Gastrocnemius medialis (tissue), 4 donors: ENCODE measurements around the gene RASD1. TPM values are rescaled to one million over a fixed set of nuclear protein-coding genes. Genes with fewer than 3 reads are reported as not detected.

Source experiments
- ATAC-seq, 2 donors: fragments of 150-250 bp; one replicate each; pipeline ENCODE4 v1.9.1; 2016
- DNase-seq, 2 donors: peaks; one replicate each; pipeline ENCODE4 v3.0.0-alpha.2; 2019
- H3K27ac ChIP-seq, 4 donors: fragments of 200-600 bp; sonication (generic); 1 replicate in 1 of 4; 2 replicates in 3 of 4; pipeline ENCODE4 v1.5.1; 2016 to 2018; ENCODE audit warnings: mild to moderate bottlenecking in 2 of 4, moderate library complexity in 1 of 4
- H3K27me3 ChIP-seq, 3 donors: fragments of 200-600 bp; sonication (generic) in 2 of 3; 1 replicate in 1 of 3; 2 replicates in 2 of 3; pipeline versions ENCODE4 v1.5.1 to v1.6.0; 2016 to 2019; ENCODE audit warnings: mild to moderate bottlenecking in 1 of 3, moderate library complexity in 1 of 3
- H3K36me3 ChIP-seq, 2 donors: fragments of 200-600 bp; sonication (generic) in 1 of 2; one replicate each; pipeline ENCODE4 v1.5.1; 2017 to 2018
- H3K4me1 ChIP-seq, 2 donors: fragments of 200-600 bp; sonication (generic) in 1 of 2; one replicate each; pipeline ENCODE4 v1.5.1; 2016 to 2017; ENCODE audit warnings: mild to moderate bottlenecking in 2 of 2
- H3K4me3 ChIP-seq, 4 donors: fragments of 200-600 bp; sonication (generic) in 3 of 4; 1 replicate in 1 of 4; 2 replicates in 3 of 4; pipeline ENCODE4 v1.5.1; 2016 to 2019; ENCODE audit warnings: mild to moderate bottlenecking in 2 of 4
- H3K9me3 ChIP-seq, 3 donors: fragments of 200-600 bp; sonication (generic) in 2 of 3; 1 replicate in 1 of 3; 2 replicates in 2 of 3; pipeline ENCODE4 v1.5.1; 2016 to 2019
- POLR2A ChIP-seq, 2 donors: fragments of 450-650 bp; IDR thresholded peaks; one replicate each; pipeline ENCODE4 v1.6.1; 2017; ENCODE audit warnings: antibody characterized with exemption in 2 of 2, mild to moderate bottlenecking in 2 of 2, moderate library complexity in 2 of 2
- in situ Hi-C, 4 donors: fragments of 200-750 bp; cut with MboI; loops; one replicate each; pipeline versions ENCODE4 v1.15.0 to v1.8.0; 2017; ENCODE audit warnings: low sequenced_read_pairs in 4 of 4
- intact Hi-C: fragments of 100-400 bp; cut with DNase I; formaldehyde crosslinking; loops from one replicate; pipeline ENCODE4 v1.15.1; 2023; ENCODE audit warnings: low total_unique reads
- total RNA-seq, 4 donors: library from RNA; depleted of rRNA; stranded (reverse); fragments of >200 nt; gene quantifications; one replicate each; pipeline versions ENCODE4 v1.1.0 to v1.2.3, GENCODE V29; 2016
- TF ChIP-seq, protein P1 (sequence below), 5 experiments: fragments of 450-650 bp in 3 of 5; fragments of 200-600 bp in 2 of 5; sonication (generic) in 2 of 5; IDR thresholded peaks in 4 of 5; conservative IDR thresholded peaks in 1 of 5; 1 replicate in 4 of 5; 2 replicates in 1 of 5; pipeline ENCODE4 v1.5.1; 2016 to 2019; ENCODE audit warnings: antibody characterized with exemption in 5 of 5, mild to moderate bottlenecking in 3 of 5, moderate library complexity in 3 of 5

The RASD1 gene
- total RNA-seq, 4 donors from 2014 or later = 61.3 to 264 (median 102) TPM

DNA sequence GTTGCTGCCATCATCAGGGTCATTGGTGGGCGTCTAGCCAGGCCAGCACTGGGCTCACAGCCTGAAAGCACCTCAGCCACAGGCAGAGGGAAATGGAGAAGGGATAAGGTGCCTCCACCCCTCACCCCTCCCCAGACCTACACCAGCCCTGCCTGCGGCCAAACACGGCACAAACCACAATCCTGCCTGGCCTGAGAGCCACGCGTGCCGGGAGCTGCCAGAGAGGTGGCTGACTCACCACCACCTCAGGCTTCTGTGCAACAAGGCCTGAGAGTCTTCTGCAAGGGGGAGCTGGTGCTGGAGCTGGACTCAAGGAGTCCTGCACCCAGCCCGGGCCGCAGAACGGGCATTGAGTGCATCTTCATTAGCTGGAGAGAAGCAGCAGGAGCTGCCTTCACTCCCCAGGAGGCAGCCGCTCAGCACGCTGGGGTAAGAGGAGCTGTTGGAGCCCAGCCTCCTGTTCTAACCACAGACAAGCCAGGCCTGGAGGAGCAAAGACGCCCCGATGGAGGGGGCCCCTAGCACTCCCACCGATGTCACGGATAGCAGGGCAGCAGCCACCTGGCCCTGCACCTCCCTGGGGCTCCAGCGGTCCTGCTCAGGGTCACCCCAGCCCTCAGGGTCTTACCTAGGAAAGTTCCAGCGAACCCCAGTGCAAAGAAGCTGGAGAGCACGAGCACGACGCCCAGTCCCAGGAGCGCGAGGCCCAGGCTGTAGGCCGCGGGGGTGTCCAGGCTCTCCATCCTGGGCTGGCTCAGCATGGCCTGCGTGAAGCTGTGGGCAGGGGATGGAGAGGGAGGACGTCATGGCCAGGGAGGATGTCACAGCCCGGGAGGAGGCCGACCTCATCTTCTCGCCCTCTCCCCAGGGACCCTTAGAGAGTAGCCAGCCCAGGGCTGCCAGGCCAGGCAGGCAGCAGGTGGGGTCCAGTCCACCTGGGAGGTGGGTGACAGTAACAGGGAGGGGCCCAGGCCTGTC, 16.0 kb upstream of the RASD1 start:
- intact Hi-C loops = no loop called here
- peak; percentile 43 to 61 for DNase-seq
- Histone ChIP-seq H3K4me3 (no peak overlapping the region), H3K36me3 (no peaks in the 10 kb centered on the region), H3K27me3 (no peaks in the 10 kb centered on the region), H3K27ac (peak overlapping the region in 1 of 4 donors; percentile 39), H3K4me1 (peaks cover 4 to 7% of the 10 kb centered on the region in 2 donors), H3K9me3 (no peaks in the 10 kb centered on the region)
- peak; percentile 57 to 58 for ATAC-seq
- in situ Hi-C loops = no loop called here
- TF ChIP-seq, protein P1, sequence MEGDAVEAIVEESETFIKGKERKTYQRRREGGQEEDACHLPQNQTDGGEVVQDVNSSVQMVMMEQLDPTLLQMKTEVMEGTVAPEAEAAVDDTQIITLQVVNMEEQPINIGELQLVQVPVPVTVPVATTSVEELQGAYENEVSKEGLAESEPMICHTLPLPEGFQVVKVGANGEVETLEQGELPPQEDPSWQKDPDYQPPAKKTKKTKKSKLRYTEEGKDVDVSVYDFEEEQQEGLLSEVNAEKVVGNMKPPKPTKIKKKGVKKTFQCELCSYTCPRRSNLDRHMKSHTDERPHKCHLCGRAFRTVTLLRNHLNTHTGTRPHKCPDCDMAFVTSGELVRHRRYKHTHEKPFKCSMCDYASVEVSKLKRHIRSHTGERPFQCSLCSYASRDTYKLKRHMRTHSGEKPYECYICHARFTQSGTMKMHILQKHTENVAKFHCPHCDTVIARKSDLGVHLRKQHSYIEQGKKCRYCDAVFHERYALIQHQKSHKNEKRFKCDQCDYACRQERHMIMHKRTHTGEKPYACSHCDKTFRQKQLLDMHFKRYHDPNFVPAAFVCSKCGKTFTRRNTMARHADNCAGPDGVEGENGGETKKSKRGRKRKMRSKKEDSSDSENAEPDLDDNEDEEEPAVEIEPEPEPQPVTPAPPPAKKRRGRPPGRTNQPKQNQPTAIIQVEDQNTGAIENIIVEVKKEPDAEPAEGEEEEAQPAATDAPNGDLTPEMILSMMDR (IDR thresholded peaks at IDR 0.05 in 4 of 5, conservative IDR thresholded peaks at IDR 0.05 in 1 of 5) = no peak
- no peak for TF ChIP-seq POLR2A (IDR thresholded peaks at IDR 0.05)

DNA sequence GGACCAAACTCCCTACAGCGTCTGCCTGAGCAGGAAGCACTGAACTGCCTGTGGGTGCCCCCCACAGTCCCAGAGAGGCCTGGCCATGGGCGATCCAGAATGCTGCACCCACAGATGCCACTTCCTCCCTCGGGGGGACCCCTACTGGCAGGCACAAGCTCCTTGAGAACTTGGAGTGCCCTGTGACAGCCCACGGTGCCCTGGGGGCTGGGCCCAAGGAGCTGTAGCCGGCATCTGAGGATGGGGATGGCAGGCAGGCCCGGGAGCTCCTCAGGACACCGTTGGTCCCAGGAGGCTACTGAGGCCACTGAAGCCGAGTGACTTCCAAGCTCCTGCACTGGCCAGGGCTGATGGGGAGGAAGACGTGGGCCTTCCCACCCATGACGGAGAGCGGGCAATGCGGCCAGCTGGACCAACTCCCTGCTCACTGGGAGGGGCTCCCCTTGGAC, 15.1 kb upstream of the RASD1 start:
- DNase-seq = no peak
- in situ Hi-C loops = no loop called here
- H3K4me3 ChIP-seq = no peak overlapping the region
- no peak for ATAC-seq
- no peaks in the 10 kb centered on the region for H3K9me3 ChIP-seq
- no peaks in the 10 kb centered on the region for H3K36me3 ChIP-seq
- peaks cover 11 to 14% of the 10 kb centered on the region in 2 donors for H3K4me1 ChIP-seq
- no peak overlapping the region for H3K27ac ChIP-seq
- intact Hi-C loops = no loop called here
- no peaks in the 10 kb centered on the region for H3K27me3 ChIP-seq
- no peak for TF ChIP-seq POLR2A (IDR thresholded peaks at IDR 0.05)
- TF ChIP-seq, protein P1 (IDR thresholded peaks at IDR 0.05 in 4 of 5, conservative IDR thresholded peaks at IDR 0.05 in 1 of 5) = no peak

DNA sequence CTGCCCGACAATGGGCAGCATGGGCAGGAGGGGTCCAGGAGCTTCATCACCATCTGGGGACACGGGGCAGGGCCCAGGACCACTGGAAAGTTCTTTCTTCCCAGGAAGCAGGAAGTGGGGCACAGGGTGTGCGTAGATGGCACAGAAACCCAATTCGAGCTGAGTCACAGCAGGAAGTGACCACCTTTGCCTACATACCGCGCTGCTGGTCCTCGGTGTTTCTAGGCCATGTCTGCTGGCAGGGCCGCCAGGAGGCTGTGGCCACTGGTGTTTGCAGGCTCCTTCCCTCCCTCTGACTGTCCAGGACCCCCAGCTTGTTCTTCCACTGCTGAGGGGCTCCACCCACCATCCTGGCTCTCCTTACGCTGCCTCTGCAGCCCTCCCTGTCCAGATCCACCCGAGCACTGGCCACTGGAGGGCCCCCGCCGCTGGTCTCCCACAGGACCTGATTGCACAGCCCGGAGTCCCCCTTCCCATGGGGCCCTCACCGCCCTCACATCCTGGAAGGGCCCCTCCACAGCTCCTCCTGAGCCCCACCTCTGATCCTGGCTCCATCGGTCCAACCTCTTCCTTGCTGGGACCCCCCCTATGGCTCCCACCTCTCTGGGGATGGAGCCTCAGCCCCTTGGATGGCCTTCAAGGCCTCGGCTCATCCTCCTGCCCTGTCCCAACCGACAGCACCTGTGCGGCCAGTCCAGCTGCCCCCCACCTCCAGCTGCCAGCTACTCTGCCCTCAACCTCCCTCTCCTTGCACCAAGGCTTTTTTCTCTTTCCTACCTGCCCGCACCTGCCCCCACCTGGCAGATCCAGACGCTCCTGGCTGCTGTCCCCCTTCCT, 14.5 kb upstream of the RASD1 start:
- Histone ChIP-seq H3K36me3 (no peaks in the 10 kb centered on the region), H3K4me3 (no peak overlapping the region), H3K27ac (peak overlapping the region in 1 of 4 donors; percentile 40), H3K9me3 (no peaks in the 10 kb centered on the region), H3K4me1 (peaks cover 11 to 14% of the 10 kb centered on the region in 2 donors), H3K27me3 (no peaks in the 10 kb centered on the region)
- intact Hi-C loops = no loop called here
- no peak for ATAC-seq
- DNase-seq = no peak
- TF ChIP-seq, protein P1 (IDR thresholded peaks at IDR 0.05 in 4 of 5, conservative IDR thresholded peaks at IDR 0.05 in 1 of 5) = no peak
- in situ Hi-C loops = no loop called here

DNA sequence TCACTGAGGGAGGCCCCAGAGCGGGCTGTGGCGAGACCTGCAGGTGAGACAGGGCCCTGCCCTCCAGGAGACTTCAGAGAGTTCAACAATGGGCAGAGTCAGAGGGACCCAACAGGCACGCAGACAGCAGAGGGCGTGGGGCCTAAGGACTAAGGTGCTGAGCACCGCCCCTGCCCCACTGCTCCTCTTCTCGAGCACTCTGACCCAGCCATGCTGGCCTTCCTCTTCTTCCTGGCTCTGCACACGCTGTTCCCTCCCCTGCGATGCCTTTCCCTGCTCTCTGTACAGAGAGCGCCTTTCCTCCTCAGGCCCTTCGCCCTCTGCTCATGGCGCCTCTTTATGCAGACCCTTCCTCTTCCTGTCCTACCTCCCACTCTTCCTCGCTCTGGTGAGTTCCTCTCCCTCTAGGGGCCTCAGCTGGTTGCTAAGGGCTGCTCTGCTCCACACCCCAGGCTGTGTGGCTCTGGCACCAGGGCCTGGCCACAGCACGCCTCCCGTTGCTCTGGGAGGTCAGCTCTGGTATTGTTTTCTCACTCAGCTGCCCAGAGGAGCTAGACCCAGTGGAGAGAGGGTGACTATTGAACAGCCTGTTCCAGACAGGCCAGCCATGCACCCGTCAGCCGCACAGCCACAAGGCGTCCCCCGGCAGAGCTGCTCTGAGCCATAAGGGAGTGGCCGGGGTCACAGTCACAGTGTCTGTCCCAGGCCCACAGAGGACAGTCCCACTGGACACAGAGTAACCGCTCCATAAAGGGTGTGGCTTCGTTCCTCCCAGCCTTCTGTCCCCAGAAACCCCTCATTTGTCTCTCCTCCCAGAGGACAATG, 13.6 kb upstream of the RASD1 start:
- Histone ChIP-seq H3K9me3 (no peaks in the 10 kb centered on the region), H3K36me3 (no peaks in the 10 kb centered on the region), H3K4me3 (no peak overlapping the region), H3K27ac (peak overlapping the region in 1 of 4 donors; percentile 40), H3K4me1 (peaks cover 11 to 14% of the 10 kb centered on the region in 2 donors), H3K27me3 (no peaks in the 10 kb centered on the region)
- in situ Hi-C loops = loop anchor here in 1 of 4 donors (10.0 kb wide), 1 partner anchor 155 kb away; no protein-coding TSS in a partner anchor
- ATAC-seq = no peak
- DNase-seq = no peak
- TF ChIP-seq POLR2A (IDR thresholded peaks at IDR 0.05) = no peak
- TF ChIP-seq, protein P1 (IDR thresholded peaks at IDR 0.05 in 4 of 5, conservative IDR thresholded peaks at IDR 0.05 in 1 of 5) = no peak
- intact Hi-C loops = no loop called here
